OCI-LY1 (cell line): ENCODE data around the gene HDAC8.

Experiments
- H2AFZ ChIP-seq: fragments of 200-600 bp; sonication (generic), shearing (Covaris generic); 2 replicates; pipeline ENCODE4 v1.6.0; 2014; ENCODE audit warnings: antibody characterized with exemption, mild to moderate bottlenecking, low read length
- H3F3A ChIP-seq: fragments of 200-600 bp; sonication (generic), shearing (Covaris generic); 2 replicates; pipeline ENCODE4 v1.6.0; 2014; ENCODE audit warnings: mild to moderate bottlenecking, antibody characterized with exemption, low read length, moderate library complexity; ENCODE audit not compliant: insufficient read depth
- H3K27ac ChIP-seq: fragments of 200-600 bp; sonication (generic); 2 replicates; pipeline ENCODE4 v1.5.1; 2014; ENCODE audit warnings: low read length, mixed run types, mild to moderate bottlenecking, low read depth; ENCODE audit not compliant: poor library complexity, severe bottlenecking
- H3K27me3 ChIP-seq: fragments of 200-600 bp; sonication (generic); 2 replicates; pipeline ENCODE4 v1.6.0; 2014; ENCODE audit warnings: antibody characterized with exemption, mild to moderate bottlenecking, low read length, moderate library complexity; ENCODE audit not compliant: insufficient read depth
- H3K36me3 ChIP-seq: fragments of 200-600 bp; sonication (generic); 2 replicates; pipeline ENCODE4 v1.6.1; 2014; ENCODE audit warnings: mild to moderate bottlenecking, antibody characterized with exemption, low read length, moderate library complexity, mixed read lengths; ENCODE audit not compliant: insufficient read depth
- H3K4me1 ChIP-seq: fragments of 200-600 bp; sonication (generic); 2 replicates; pipeline ENCODE4 v1.5.1; 2014; ENCODE audit warnings: mild to moderate bottlenecking, low read length, moderate library complexity; ENCODE audit not compliant: insufficient read depth, severe bottlenecking
- H3K4me2 ChIP-seq: fragments of 200-600 bp; sonication (generic), shearing (Covaris generic); 2 replicates; pipeline ENCODE4 v1.6.1; 2014; ENCODE audit warnings: low read length
- H3K4me3 ChIP-seq: fragments of 200-600 bp; sonication (generic); 2 replicates; pipeline ENCODE4 v1.5.1; 2014; ENCODE audit warnings: low read length, low read depth, mild to moderate bottlenecking, mixed read lengths; ENCODE audit not compliant: poor library complexity, severe bottlenecking
- H3K79me2 ChIP-seq: fragments of 200-600 bp; shearing (Covaris generic); 2 replicates; pipeline ENCODE4 v1.6.1; 2016; ENCODE audit warnings: mixed run types, low read length, mixed read lengths; ENCODE audit not compliant: insufficient read depth
- H3K9ac ChIP-seq: fragments of 200-600 bp; sonication (generic), shearing (Covaris generic); 2 replicates; pipeline ENCODE4 v1.6.1; 2014; ENCODE audit warnings: mild to moderate bottlenecking, low read length, mixed read lengths
- H3K9me2 ChIP-seq: fragments of 200-600 bp; sonication (generic), shearing (Covaris generic); 2 replicates; pipeline ENCODE4 v1.6.1; 2014; ENCODE audit warnings: low read depth, mild to moderate bottlenecking, low read length, mixed read lengths
- H3K9me3 ChIP-seq: fragments of 200-600 bp; shearing (Covaris generic); 2 replicates; pipeline ENCODE4 v1.6.1; 2014; ENCODE audit warnings: low read length, mixed read lengths
- H4K20me1 ChIP-seq: fragments of 200-600 bp; sonication (generic), shearing (Covaris generic); 2 replicates; pipeline ENCODE4 v1.6.0; 2016; ENCODE audit warnings: mild to moderate bottlenecking, low read length; ENCODE audit not compliant: insufficient read depth
- EZH2 ChIP-seq: fragments of 200-600 bp; sonication (generic), shearing (Covaris generic); IDR thresholded peaks from 2 replicates; pipeline ENCODE4 v1.8.0; 2017; ENCODE audit warnings: borderline replicate concordance, mixed run types, mild to moderate bottlenecking, antibody characterized with exemption, low read length, moderate library complexity, mixed read lengths
- TF ChIP-seq, protein P1 (sequence below): fragments of 200-600 bp; sonication (generic), shearing (Covaris generic); IDR thresholded peaks from 2 replicates; pipeline ENCODE4 v1.5.1; 2017; ENCODE audit warnings: mild to moderate bottlenecking, antibody characterized with exemption, low read length, moderate library complexity, mixed read lengths

The HDAC8 gene

GRCh38 chrX:72366701-72367454 lies 205.8 kb downstream of the HDAC8 start:
- H3K9me3 ChIP-seq: no peaks in the 10 kb centered on the region
- H3K9me2 ChIP-seq: no peaks in the 10 kb centered on the region
- no peak overlapping the region for H3K4me2 ChIP-seq
- H3K27me3 ChIP-seq: no peaks in the 10 kb centered on the region
- TF ChIP-seq, protein P1, sequence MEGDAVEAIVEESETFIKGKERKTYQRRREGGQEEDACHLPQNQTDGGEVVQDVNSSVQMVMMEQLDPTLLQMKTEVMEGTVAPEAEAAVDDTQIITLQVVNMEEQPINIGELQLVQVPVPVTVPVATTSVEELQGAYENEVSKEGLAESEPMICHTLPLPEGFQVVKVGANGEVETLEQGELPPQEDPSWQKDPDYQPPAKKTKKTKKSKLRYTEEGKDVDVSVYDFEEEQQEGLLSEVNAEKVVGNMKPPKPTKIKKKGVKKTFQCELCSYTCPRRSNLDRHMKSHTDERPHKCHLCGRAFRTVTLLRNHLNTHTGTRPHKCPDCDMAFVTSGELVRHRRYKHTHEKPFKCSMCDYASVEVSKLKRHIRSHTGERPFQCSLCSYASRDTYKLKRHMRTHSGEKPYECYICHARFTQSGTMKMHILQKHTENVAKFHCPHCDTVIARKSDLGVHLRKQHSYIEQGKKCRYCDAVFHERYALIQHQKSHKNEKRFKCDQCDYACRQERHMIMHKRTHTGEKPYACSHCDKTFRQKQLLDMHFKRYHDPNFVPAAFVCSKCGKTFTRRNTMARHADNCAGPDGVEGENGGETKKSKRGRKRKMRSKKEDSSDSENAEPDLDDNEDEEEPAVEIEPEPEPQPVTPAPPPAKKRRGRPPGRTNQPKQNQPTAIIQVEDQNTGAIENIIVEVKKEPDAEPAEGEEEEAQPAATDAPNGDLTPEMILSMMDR: no peak
- TF ChIP-seq EZH2: no peak
- no peaks in the 10 kb centered on the region for H3K4me1 ChIP-seq
- H3K27ac ChIP-seq: no peak overlapping the region
- H3K9ac ChIP-seq: no peak overlapping the region
- no peak overlapping the region for H3K4me3 ChIP-seq
- H2AFZ ChIP-seq: no peak overlapping the region
- H4K20me1 ChIP-seq: no peaks in the 10 kb centered on the region
- no peaks in the 10 kb centered on the region for H3K36me3 ChIP-seq
- H3F3A ChIP-seq: no peaks in the 10 kb centered on the region
- no peaks in the 10 kb centered on the region for H3K79me2 ChIP-seq

DNA sequence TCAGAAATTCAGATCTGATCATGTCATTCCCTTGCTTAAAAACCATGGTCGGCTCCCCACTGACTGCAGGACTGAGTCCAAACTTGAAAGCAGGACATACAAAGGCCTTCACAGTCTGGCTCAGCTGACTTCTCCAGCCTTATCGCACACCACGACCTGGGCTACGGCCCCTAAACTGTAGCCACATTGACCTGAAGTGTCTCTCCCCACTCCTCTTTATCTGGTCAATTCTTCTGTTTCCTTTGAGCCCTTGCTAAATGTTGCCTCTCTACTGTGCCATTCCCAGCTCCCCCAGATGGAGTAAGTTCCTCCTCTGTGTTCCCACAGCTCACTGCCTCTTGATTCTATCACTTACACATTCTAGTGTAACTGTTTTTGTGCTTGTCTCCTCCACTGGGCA lies 206.5 kb downstream of the HDAC8 start:
- no peaks in the 10 kb centered on the region for H3K9me3 ChIP-seq
- H3K4me1 ChIP-seq: no peaks in the 10 kb centered on the region
- no peaks in the 10 kb centered on the region for H3F3A ChIP-seq
- no peaks in the 10 kb centered on the region for H4K20me1 ChIP-seq
- no peak overlapping the region for H3K27ac ChIP-seq
- no peak for TF ChIP-seq EZH2
- TF ChIP-seq, protein P1: no peak
- H3K27me3 ChIP-seq: no peaks in the 10 kb centered on the region
- H3K79me2 ChIP-seq: no peaks in the 10 kb centered on the region
- no peaks in the 10 kb centered on the region for H3K9me2 ChIP-seq
- H3K9ac ChIP-seq: no peak overlapping the region
- H2AFZ ChIP-seq: no peak overlapping the region
- no peak overlapping the region for H3K4me3 ChIP-seq
- H3K4me2 ChIP-seq: no peak overlapping the region
- no peaks in the 10 kb centered on the region for H3K36me3 ChIP-seq

GRCh38 chrX:72365126-72365525 lies 207.5 kb downstream of the HDAC8 start:
- H3K27me3 ChIP-seq: no peaks in the 10 kb centered on the region
- no peak for TF ChIP-seq EZH2
- TF ChIP-seq, protein P1: no peak
- no peaks in the 10 kb centered on the region for H3K9me2 ChIP-seq

More at GRCh38 chrX:72365126-72365525, 207.5 kb downstream of the HDAC8 start:
- Histone ChIP-seq H3F3A (no peaks in the 10 kb centered on the region), H3K79me2 (no peaks in the 10 kb centered on the region), H3K4me3 (no peak overlapping the region), H3K27ac (no peak overlapping the region), H2AFZ (no peak overlapping the region), H3K9ac (no peak overlapping the region), H4K20me1 (no peaks in the 10 kb centered on the region), H3K36me3 (no peaks in the 10 kb centered on the region), H3K9me3 (no peaks in the 10 kb centered on the region), H3K4me1 (no peaks in the 10 kb centered on the region), H3K4me2 (no peak overlapping the region)
